Activated CD4-positive, alpha-beta T cell treated with anti-CD3 and anti-CD28 coated beads for 24 hours (primary cell): ENCODE results near the gene KDM4C.
"Not testable (repeated sequence)": the region's sequence is repeated elsewhere in the genome, so short reads cannot be mapped to it uniquely, and the experiment has no call there.

ENCODE experiments used
- DNase-seq, 2 donors: peaks; one replicate each; pipeline ENCODE4 v3.0.0-alpha.2; 2020; ENCODE audit warnings: low read depth in 2 of 2

The KDM4C gene

GRCh38 chr9:6973762-6974161, 216.0 kb downstream of the KDM4C start:
- no peak for DNase-seq

- DNase-seq: no peak
Measured at GRCh38 chr9:6975198-6975597, 217.4 kb downstream of the KDM4C start.

GRCh38 chr9:6977761-6978160, 220.0 kb downstream of the KDM4C start:
- DNase-seq: no peak

- no peak for DNase-seq
Measured at GRCh38 chr9:6978591-6978990, 220.8 kb downstream of the KDM4C start.

- DNase-seq: no peak
Measured at GRCh38 chr9:6984941-6985578, 227.3 kb downstream of the KDM4C start.

- no peak for DNase-seq
Measured at GRCh38 chr9:6986141-6986815, 228.5 kb downstream of the KDM4C start.

- DNase-seq: no peak
Measured at GRCh38 chr9:6987381-6987780, 229.6 kb downstream of the KDM4C start.

GRCh38 chr9:6991418-6991817, 233.6 kb downstream of the KDM4C start:
- no peak for DNase-seq

GRCh38 chr9:6996061-6996854, 238.5 kb downstream of the KDM4C start:
- no peak for DNase-seq

GRCh38 chr9:6997330-6997729, 239.6 kb downstream of the KDM4C start:
- DNase-seq: no peak

- no peak for DNase-seq
Measured at GRCh38 chr9:6999794-7000193, 242.0 kb downstream of the KDM4C start.

GRCh38 chr9:7001571-7001970, 243.8 kb downstream of the KDM4C start:
- no peak for DNase-seq

GRCh38 chr9:7003861-7004260, 246.1 kb downstream of the KDM4C start:
- no peak for DNase-seq

GRCh38 chr9:7006417-7006816, 248.6 kb downstream of the KDM4C start:
- DNase-seq: no peak

- DNase-seq: no peak
Measured at GRCh38 chr9:7008411-7008810, 250.6 kb downstream of the KDM4C start.

- no peak for DNase-seq
Measured at GRCh38 chr9:7009065-7009464, 251.3 kb downstream of the KDM4C start.

GRCh38 chr9:7011395-7012067, 253.8 kb downstream of the KDM4C start:
- no peak for DNase-seq

- no peak for DNase-seq
Measured at GRCh38 chr9:7027996-7028395, 270.2 kb downstream of the KDM4C start.

- no peak for DNase-seq
Measured at GRCh38 chr9:7028591-7028990, 270.8 kb downstream of the KDM4C start.

GRCh38 chr9:7030943-7031342, 273.2 kb downstream of the KDM4C start:
- not testable (repeated sequence) for DNase-seq

GRCh38 chr9:7033076-7034045, 275.6 kb downstream of the KDM4C start:
- DNase-seq: no peak
